Gastroesophageal sphincter (tissue), 4 donors: ENCODE data around the gene ARFGEF3. TPM values are rescaled to one million over a fixed set of nuclear protein-coding genes. Genes with fewer than 3 reads are reported as not detected.

Experiments
- ATAC-seq: fragments of 150-250 bp; one replicate; pipeline ENCODE4 v1.9.1; 2016; ENCODE audit warnings: mild to moderate bottlenecking, moderate library complexity
- H3K27ac ChIP-seq, 4 donors: fragments of 200-600 bp; sonication (generic) in 3 of 4; 1 replicate in 3 of 4; 2 replicates in 1 of 4; pipeline ENCODE4 v1.5.1; 2016 to 2019
- H3K27me3 ChIP-seq: fragments of 200-600 bp; sonication (generic); one replicate; pipeline ENCODE4 v1.5.1; 2019
- H3K36me3 ChIP-seq, 2 donors: fragments of 200-600 bp; sonication (generic); one replicate each; pipeline ENCODE4 v1.5.1; 2019; ENCODE audit warnings: control low read depth in 1 of 2
- H3K4me1 ChIP-seq, 3 donors: fragments of 200-600 bp; sonication (generic); 1 replicate in 2 of 3; 2 replicates in 1 of 3; pipeline ENCODE4 v1.5.1; 2016 to 2019; ENCODE audit warnings: control low read depth in 2 of 3
- H3K4me3 ChIP-seq, 2 donors: fragments of 200-600 bp; sonication (generic); one replicate each; pipeline ENCODE4 v1.5.1; 2019; ENCODE audit warnings: mild to moderate bottlenecking in 1 of 2, moderate library complexity in 1 of 2
- H3K9me3 ChIP-seq, 3 donors: fragments of 200-600 bp; sonication (generic); one replicate each; pipeline ENCODE4 v1.5.1; 2017 to 2019; ENCODE audit warnings: control low read depth in 2 of 3
- CTCF ChIP-seq, 4 experiments: fragments of 200-600 bp in 2 of 4; fragments of 450-650 bp in 2 of 4; sonication (generic) in 1 of 4; IDR thresholded peaks; one replicate each; pipeline ENCODE4 v1.5.1; 2017 to 2019; ENCODE audit warnings: antibody characterized with exemption in 4 of 4, mild to moderate bottlenecking in 2 of 4, moderate library complexity in 2 of 4
- EP300 ChIP-seq: sonication (generic); formaldehyde crosslinking; IDR thresholded peaks from one replicate; pipeline ENCODE4 v1.6.1; 2017; ENCODE audit warnings: antibody characterized with exemption, mild to moderate bottlenecking
- POLR2A ChIP-seq, 2 donors: fragments of 450-650 bp; IDR thresholded peaks; one replicate each; pipeline ENCODE4 v1.6.1; 2017; ENCODE audit warnings: antibody characterized with exemption in 2 of 2, mild to moderate bottlenecking in 2 of 2, moderate library complexity in 1 of 2
- POLR2AphosphoS5 ChIP-seq: sonication (generic); formaldehyde crosslinking; IDR thresholded peaks from one replicate; pipeline ENCODE4 v1.6.1; 2017; ENCODE audit warnings: antibody characterized with exemption
- WGBS, 2 donors: methylation state at CpG; one replicate each; pipeline ENCODE4 v1.1.5; 2018; ENCODE audit warnings: low coverage in 1 of 2; 5-methylcytosine and 5-hydroxymethylcytosine counted together
- total RNA-seq, 4 donors: library from RNA; depleted of rRNA; stranded (reverse); fragments of >200 nt; gene quantifications; one replicate each; pipeline ENCODE4 v1.1.0, GENCODE V29; 2016

ARFGEF3 gene
- total RNA-seq, 4 donors from 2014 or later = 0.47 to 4.2 (median 1.8) TPM

DNA sequence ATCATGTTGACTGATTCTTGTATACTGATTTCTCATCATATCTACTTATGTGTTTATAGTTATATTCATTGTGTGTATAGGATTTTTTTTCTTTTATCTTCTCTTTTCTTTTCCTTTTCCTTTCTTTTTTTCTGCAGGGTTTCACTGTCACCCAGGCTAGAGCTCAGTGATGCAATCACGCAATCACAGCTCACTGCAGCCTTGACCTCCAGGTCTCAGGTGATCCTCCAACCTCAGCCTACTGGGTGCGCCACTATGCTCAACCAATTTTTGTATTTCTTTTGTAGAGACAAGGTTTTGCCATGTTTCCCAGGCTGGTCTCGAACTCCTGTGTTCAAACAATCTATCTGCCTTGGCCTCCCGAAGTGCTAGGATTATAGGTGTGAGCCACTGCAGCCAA lies 58.2 kb downstream of the ARFGEF3 start:
- ATAC-seq = no peak
- Histone ChIP-seq H3K27me3 (no peaks in the 10 kb centered on the region), H3K36me3 (no peaks in the 10 kb centered on the region), H3K4me3 (no peak overlapping the region), H3K27ac (no peak overlapping the region), H3K9me3 (no peaks in the 10 kb centered on the region), H3K4me1 (no peaks in the 10 kb centered on the region)
- no peak for TF ChIP-seq POLR2A (IDR thresholded peaks at IDR 0.05)
- TF ChIP-seq POLR2AphosphoS5 = no peak
- no peak for TF ChIP-seq CTCF (IDR thresholded peaks at IDR 0.05)
- TF ChIP-seq EP300 = no peak
- WGBS, 2 donors = 93 to 94% methylated on average over 4 of the region's 4 CpGs

- no peaks in the 10 kb centered on the region for H3K9me3 ChIP-seq
- no peak for ATAC-seq
- 66 to 72% methylated on average over 4 of the region's 4 CpGs for WGBS, 2 donors
- no peak overlapping the region for H3K4me3 ChIP-seq
- H3K27me3 ChIP-seq = no peaks in the 10 kb centered on the region
- no peaks in the 10 kb centered on the region for H3K36me3 ChIP-seq
- H3K27ac ChIP-seq = no peak overlapping the region
- no peaks in the 10 kb centered on the region for H3K4me1 ChIP-seq
- TF ChIP-seq CTCF (IDR thresholded peaks at IDR 0.05) (no peak), EP300 (no peak), POLR2AphosphoS5 (no peak), POLR2A (IDR thresholded peaks at IDR 0.05) (no peak)
These were observed 61.3 kb downstream of the ARFGEF3 start for GRCh38 chr6:138222901-138223546.

DNA sequence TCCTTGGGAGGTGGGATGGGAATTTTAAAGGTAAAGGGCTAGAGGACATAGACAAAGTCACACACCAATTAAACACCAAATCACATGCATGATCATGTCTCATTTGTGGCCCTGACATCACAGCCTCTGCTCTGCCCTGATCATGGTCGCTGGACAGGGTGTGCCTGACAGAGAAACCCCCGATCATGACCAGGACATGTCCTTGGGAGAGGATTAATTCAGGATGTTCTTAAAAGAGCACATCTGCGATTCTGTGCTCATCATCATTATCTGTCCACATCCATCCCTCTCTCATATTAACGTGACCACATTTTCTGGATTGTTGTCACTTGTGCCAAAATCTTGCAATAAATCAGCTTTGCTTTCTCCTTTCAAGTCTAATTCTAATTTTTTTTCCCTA lies 64.2 kb downstream of the ARFGEF3 start:
- no peak overlapping the region for H3K27ac ChIP-seq
- no peaks in the 10 kb centered on the region for H3K36me3 ChIP-seq
- H3K9me3 ChIP-seq = no peaks in the 10 kb centered on the region
- 62 to 72% methylated on average over 2 to 3 of the region's 4 CpGs for WGBS, 2 donors
- ATAC-seq = no peak
- no peaks in the 10 kb centered on the region for H3K27me3 ChIP-seq
- H3K4me1 ChIP-seq = no peaks in the 10 kb centered on the region
- TF ChIP-seq EP300 (no peak), POLR2AphosphoS5 (no peak), CTCF (IDR thresholded peaks at IDR 0.05) (no peak), POLR2A (IDR thresholded peaks at IDR 0.05) (no peak)
- H3K4me3 ChIP-seq = no peak overlapping the region

GRCh38 chr6:138226700-138227315 lies 65.1 kb downstream of the ARFGEF3 start:
- 81 to 85% methylated on average over 3 to 4 of the region's 4 CpGs for WGBS, 2 donors
- no peak for TF ChIP-seq EP300
- no peak for TF ChIP-seq POLR2AphosphoS5
- no peak for TF ChIP-seq POLR2A (IDR thresholded peaks at IDR 0.05)
- TF ChIP-seq CTCF (IDR thresholded peaks at IDR 0.05) = no peak

DNA sequence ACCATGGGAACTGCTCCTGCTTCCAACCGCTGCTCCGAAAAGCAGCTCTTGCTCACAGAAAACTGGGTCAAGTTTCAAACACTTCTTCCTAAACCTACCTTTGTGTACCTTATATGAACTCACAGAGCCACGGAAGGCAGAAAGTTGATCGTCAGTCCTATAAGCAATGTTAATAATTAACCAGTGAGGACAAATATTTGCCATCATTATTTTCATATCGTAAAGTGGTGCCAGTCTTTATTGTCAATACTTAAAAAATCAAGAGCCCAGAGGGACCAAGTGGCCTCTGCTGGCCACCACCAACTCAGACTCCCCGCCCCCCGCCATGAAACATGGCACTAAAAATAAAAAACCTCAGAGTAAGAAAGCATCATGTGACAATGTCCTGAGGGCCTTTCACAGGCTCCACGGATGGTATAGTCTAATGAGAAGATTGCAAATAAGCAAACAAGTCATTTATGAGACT lies 65.6 kb downstream of the ARFGEF3 start:
- Histone ChIP-seq H3K4me3 (no peak overlapping the region), H3K27ac (no peak overlapping the region), H3K27me3 (no peaks in the 10 kb centered on the region), H3K9me3 (no peaks in the 10 kb centered on the region), H3K4me1 (no peaks in the 10 kb centered on the region), H3K36me3 (no peaks in the 10 kb centered on the region)
- WGBS, 2 donors = 92 to 96% methylated on average over 7 to 8 of the region's 8 CpGs
- TF ChIP-seq POLR2AphosphoS5 (no peak), CTCF (IDR thresholded peaks at IDR 0.05) (no peak), EP300 (no peak), POLR2A (IDR thresholded peaks at IDR 0.05) (no peak)
- no peak for ATAC-seq

More at GRCh38 chr6:138226700-138227315, 65.1 kb downstream of the ARFGEF3 start:
- Histone ChIP-seq H3K9me3 (no peaks in the 10 kb centered on the region), H3K4me3 (no peak overlapping the region), H3K27ac (no peak overlapping the region), H3K27me3 (no peaks in the 10 kb centered on the region), H3K4me1 (no peaks in the 10 kb centered on the region), H3K36me3 (no peaks in the 10 kb centered on the region)
- ATAC-seq = no peak
